HepG2 (cell line): ENCODE measurements around the gene SOCS7. TPM values are rescaled to one million over a fixed set of nuclear protein-coding genes. Genes with fewer than 3 reads are reported as not detected.
"Not testable (repeated sequence)": the region's sequence is repeated elsewhere in the genome, so short reads cannot be mapped to it uniquely, and the experiment has no call there.

ENCODE experiments used
- ATAC-seq: fragments of 200-7000 bp; cut with Tn5 transposase; 3 replicates; pipeline ENCODE4 v1.9.1; 2020; ENCODE audit warnings: mild to moderate bottlenecking, moderate library complexity
- BruUV-seq: library from RNA; stranded (reverse); fragments of 400-500 nt; replicated peaks from 2 replicates; lab custom pipeline; 2021; lab: Mats Ljungman, UMichigan
- CTCF ChIA-PET: fragments of 300-600 bp; formaldehyde crosslinking; extraction: SDS; loops from one replicate; lab custom pipeline; 2021; ENCODE audit warnings: low total read pairs, inconsistent platforms, low intra/inter-chr PET ratio; lab: Yijun Ruan, JAX
- POLR2A ChIA-PET: fragments of 350-600 bp; sonication (Branson Sonifier 250); formaldehyde crosslinking; loops from one replicate; lab custom pipeline; 2020; ENCODE audit warnings: antibody characterized with exemption, inconsistent platforms; lab: Yijun Ruan, JAX
- DNase-seq: peaks from one replicate; pipeline ENCODE4 v3.0.0-alpha.2; 2015; ENCODE audit warnings: low spot score
- FAIRE-seq: peaks from 3 replicates; lab custom pipeline; 2011; peaks lifted over from hg19 to GRCh38; lab: Jason Lieb, UNC
- H2AFZ ChIP-seq: one replicate; pipeline ENCODE4 v1.6.1; 2011; ENCODE audit warnings: low read length, inconsistent platforms
- H3K27ac ChIP-seq: fragments of 300-600 bp; 3 replicates; pipeline ENCODE4 v1.8.0; 2011; ENCODE audit warnings: mixed run types, mild to moderate bottlenecking, mixed read lengths, low read length, inconsistent platforms; ENCODE audit not compliant: insufficient read depth; ENCODE audit errors: extremely low read length
- H3K27me3 ChIP-seq, 2 experiments: fragments of 200-600 bp in 1 of 2; 2 replicates in 1 of 2; 3 replicates in 1 of 2; pipeline versions ENCODE4 v1.6.0 to v1.8.0; 2011; ENCODE audit warnings: low read length in 2 of 2, mild to moderate bottlenecking in 2 of 2, moderate library complexity in 2 of 2, inconsistent platforms in 1 of 2; ENCODE audit not compliant: insufficient read depth in 2 of 2, control insufficient read depth in 1 of 2
- H3K36me3 ChIP-seq, 2 experiments: fragments of 200-600 bp in 1 of 2; replicated peaks in 1 of 2; 2 replicates in 1 of 2; 3 replicates in 1 of 2; pipeline versions ENCODE4 v1.5.1 to v1.8.0; 2011; ENCODE audit warnings: low read length in 2 of 2, inconsistent platforms in 1 of 2; ENCODE audit not compliant: insufficient read depth in 2 of 2, control insufficient read depth in 1 of 2
- H3K4me1 ChIP-seq: 2 replicates; pipeline ENCODE4 v1.5.1; 2012; ENCODE audit warnings: low read length, inconsistent platforms; ENCODE audit not compliant: insufficient read depth
- H3K4me2 ChIP-seq: 2 replicates; pipeline ENCODE4 v1.6.0; 2011; ENCODE audit warnings: low read depth, low read length, inconsistent platforms
- H3K4me3 ChIP-seq, 3 experiments: fragments of 200-600 bp in 1 of 3; sonication (generic), shearing (Covaris generic) in 1 of 3; replicated peaks in 1 of 3; 2 replicates each; pipeline ENCODE4 v1.5.1; 2011 to 2016; ENCODE audit warnings: low read length in 3 of 3, inconsistent platforms in 2 of 3, low read depth in 2 of 3, mild to moderate bottlenecking in 2 of 3, control low read depth in 1 of 3, mixed read lengths in 1 of 3; ENCODE audit not compliant: insufficient read depth in 1 of 3
- H3K79me2 ChIP-seq: one replicate; pipeline ENCODE4 v1.6.1; 2011; ENCODE audit warnings: low read length, inconsistent platforms; ENCODE audit not compliant: insufficient read depth
- H3K9ac ChIP-seq: 2 replicates; pipeline ENCODE4 v1.6.0; 2011; ENCODE audit warnings: mild to moderate bottlenecking, low read depth, low read length, inconsistent platforms; ENCODE audit not compliant: insufficient read depth
- H3K9me3 ChIP-seq: 2 replicates; pipeline ENCODE4 v1.5.1; 2012; ENCODE audit warnings: mild to moderate bottlenecking, low read length
- H4K20me1 ChIP-seq: 2 replicates; pipeline ENCODE4 v1.6.0; 2011; ENCODE audit warnings: inconsistent platforms, mild to moderate bottlenecking, low read length, moderate library complexity; ENCODE audit not compliant: insufficient read depth
- NCOA1 ChIP-seq: sonication (generic); formaldehyde crosslinking; IDR thresholded peaks from 2 replicates; pipeline ENCODE4 v1.9.0; 2021; ENCODE audit warnings: missing genetic modification reagents
- ZNF121 ChIP-seq: sonication (generic); formaldehyde crosslinking; IDR thresholded peaks from 2 replicates; pipeline ENCODE4 v1.5.0; 2020; ENCODE audit warnings: mild to moderate bottlenecking, missing genetic modification reagents
- ZNF225 ChIP-seq: sonication (generic); formaldehyde crosslinking; IDR thresholded peaks from 2 replicates; pipeline ENCODE4 v1.4.0; 2020; ENCODE audit warnings: mild to moderate bottlenecking, missing genetic modification reagents
- ZNF547 ChIP-seq: sonication (generic); formaldehyde crosslinking; IDR thresholded peaks from 2 replicates; pipeline ENCODE4 v1.5.1; 2020; ENCODE audit warnings: mild to moderate bottlenecking, missing genetic modification reagents
- WGBS: methylation state at CpG from one replicate; pipeline ENCODE4 v1.1.6; 2017; ENCODE audit warnings: low lambda C conversion rate; 5-methylcytosine and 5-hydroxymethylcytosine counted together
- in situ Hi-C: cut with HindIII; loops from 2 replicates; pipeline ENCODE4 v1.10.0; 2017; ENCODE audit warnings: low pct_unique_long_range_greater_than_20kb; ENCODE audit not compliant: extremely low pct_ligation_motif_present
- intact Hi-C: fragments of 100-400 bp; cut with micrococcal nuclease; formaldehyde crosslinking; loops from one replicate; pipeline ENCODE4 v1.10.0; 2022; ENCODE audit not compliant: unreplicated experiment
- polyA plus RNA-seq, 8 experiments: library from polyadenylated mRNA; depleted of rRNA in 3 of 8; stranded (reverse) in 7 of 8; unstranded in 1 of 8; fragments of >200 nt; fragmentation: Illumina TruSeq in 4 of 8; extraction: Trizol in 4 of 8; gene quantifications; 2 replicates each; pipeline versions ENCODE4 v1.2.1 to v1.2.3, GENCODE V29; 2011 to 2016; ENCODE audit warnings: low read depth in 4 of 8, missing spikeins in 1 of 8, mixed read lengths in 1 of 8; ENCODE audit not compliant: insufficient read depth in 1 of 8
- total RNA-seq, 5 experiments: library from RNA; depleted of rRNA; stranded (reverse); fragments of >200 nt; fragmentation: Illumina TruSeq; extraction: Trizol; gene quantifications; 2 replicates each; pipeline ENCODE4 v1.2.3, GENCODE V29; 2016; ENCODE audit warnings: low read depth in 1 of 5
- TF ChIP-seq, protein P1 (sequence below): sonication (generic); formaldehyde crosslinking; IDR thresholded peaks from 2 replicates; pipeline ENCODE4 v1.4.0; 2020; ENCODE audit warnings: missing genetic modification reagents
- TF ChIP-seq, protein P2 (sequence below): sonication (generic); formaldehyde crosslinking; conservative IDR thresholded peaks from 2 replicates; pipeline ENCODE4 v1.4.0; 2020; ENCODE audit warnings: missing genetic modification reagents

Gene SOCS7
- total and polyA plus RNA-seq, 2 of the 13 experiments (the other 11 are each of a cell fraction or from before 2014, with no cell fraction given) = 19.2 to 24.2 TPM

DNA sequence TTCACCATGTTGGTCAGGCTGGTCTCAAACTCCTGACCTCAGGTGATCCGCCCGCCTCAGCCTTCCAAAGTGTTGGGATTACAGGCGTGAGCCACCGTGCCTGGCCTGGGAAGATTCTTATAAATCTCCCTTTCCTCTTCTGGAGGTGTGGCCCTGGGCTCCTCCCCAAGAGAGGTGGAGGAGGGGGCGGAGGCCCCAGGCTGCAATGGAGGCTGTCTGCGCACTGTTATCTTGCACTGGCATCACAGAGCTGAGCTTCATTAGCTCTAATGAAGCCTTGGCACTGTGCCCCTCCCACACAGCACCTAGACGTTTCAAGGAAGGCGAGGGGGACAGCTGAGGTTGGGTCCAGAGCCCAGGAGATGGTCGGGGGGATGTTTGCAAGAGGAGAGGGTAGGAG is 84.2 kb downstream of the SOCS7 start (continued):
- TF ChIP-seq, protein P1, sequence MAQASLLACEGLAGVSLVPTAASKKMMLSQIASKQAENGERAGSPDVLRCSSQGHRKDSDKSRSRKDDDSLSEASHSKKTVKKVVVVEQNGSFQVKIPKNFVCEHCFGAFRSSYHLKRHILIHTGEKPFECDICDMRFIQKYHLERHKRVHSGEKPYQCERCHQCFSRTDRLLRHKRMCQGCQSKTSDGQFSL (CRISPR knock-in tag) = no peak
- TF ChIP-seq ZNF225 = no peak
- TF ChIP-seq, protein P2, sequence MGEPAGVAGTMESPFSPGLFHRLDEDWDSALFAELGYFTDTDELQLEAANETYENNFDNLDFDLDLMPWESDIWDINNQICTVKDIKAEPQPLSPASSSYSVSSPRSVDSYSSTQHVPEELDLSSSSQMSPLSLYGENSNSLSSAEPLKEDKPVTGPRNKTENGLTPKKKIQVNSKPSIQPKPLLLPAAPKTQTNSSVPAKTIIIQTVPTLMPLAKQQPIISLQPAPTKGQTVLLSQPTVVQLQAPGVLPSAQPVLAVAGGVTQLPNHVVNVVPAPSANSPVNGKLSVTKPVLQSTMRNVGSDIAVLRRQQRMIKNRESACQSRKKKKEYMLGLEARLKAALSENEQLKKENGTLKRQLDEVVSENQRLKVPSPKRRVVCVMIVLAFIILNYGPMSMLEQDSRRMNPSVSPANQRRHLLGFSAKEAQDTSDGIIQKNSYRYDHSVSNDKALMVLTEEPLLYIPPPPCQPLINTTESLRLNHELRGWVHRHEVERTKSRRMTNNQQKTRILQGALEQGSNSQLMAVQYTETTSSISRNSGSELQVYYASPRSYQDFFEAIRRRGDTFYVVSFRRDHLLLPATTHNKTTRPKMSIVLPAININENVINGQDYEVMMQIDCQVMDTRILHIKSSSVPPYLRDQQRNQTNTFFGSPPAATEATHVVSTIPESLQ (CRISPR knock-in tag) = no peak

DNA sequence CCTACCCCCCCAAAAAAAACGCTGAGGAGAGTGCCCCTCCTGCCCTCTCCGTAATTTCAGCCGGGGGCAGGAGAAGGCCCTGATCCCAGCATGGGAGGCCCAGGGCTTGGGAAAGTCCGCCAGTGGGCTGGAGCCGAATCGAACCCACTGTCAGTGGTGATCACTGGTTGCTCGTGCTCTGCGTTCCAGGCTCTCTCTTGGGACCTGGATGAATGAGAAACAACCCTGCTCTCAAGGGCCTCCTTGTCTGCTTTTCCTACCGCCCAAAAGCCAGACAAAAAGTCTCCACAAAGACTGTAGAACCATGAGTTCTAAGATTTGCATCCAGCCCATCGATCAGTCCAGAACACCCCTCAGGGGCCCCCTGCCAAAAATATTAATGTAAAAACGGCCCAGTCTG is 84.7 kb downstream of the SOCS7 start:
- in situ Hi-C loops = no loop called here
- intact Hi-C loops = no loop called here
- no peak for FAIRE-seq

DNA sequence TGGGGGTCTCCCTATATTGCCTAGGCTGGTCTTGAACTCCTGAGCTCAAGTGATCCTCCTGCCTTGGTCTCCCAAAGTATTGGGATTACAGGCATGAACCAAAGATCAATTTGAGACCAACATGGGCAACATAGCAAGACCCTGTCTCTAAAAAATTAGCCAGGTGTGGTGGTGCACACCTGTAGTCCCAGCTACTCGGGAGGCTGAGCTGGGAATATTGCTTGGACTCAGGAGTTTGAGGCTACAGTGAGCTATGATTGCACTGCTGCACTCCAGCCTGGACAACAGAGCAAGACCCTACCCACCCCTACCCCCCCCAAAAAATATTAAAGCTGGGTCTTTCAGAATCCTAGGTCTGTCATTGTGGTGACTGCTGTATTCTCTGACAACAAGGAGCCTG is 85.7 kb downstream of the SOCS7 start:
- ATAC-seq, intact Hi-C loops, H3K9me3 ChIP-seq, CTCF ChIA-PET, in situ Hi-C loops, BruUV-seq, H4K20me1 ChIP-seq, FAIRE-seq, DNase-seq, H3K79me2 ChIP-seq, POLR2A ChIA-PET, H3K9ac ChIP-seq, H3K4me3 ChIP-seq, H2AFZ ChIP-seq, H3K27ac ChIP-seq, H3K36me3 ChIP-seq, H3K4me2 ChIP-seq, H3K4me1 ChIP-seq: not testable (repeated sequence)
- peaks cover 13 to 70% of the 10 kb centered on the region in 2 experiments for H3K27me3 ChIP-seq
- TF ChIP-seq ZNF121 (CRISPR knock-in tag) = 0 out of 2 replicates have a peak, but pooled peaks have one; percentile 20
- TF ChIP-seq, all 625 proteins: peak for 1; not testable (repeated sequence) for 624
- 0% methylated on average over 1 of the region's 1 CpG for WGBS

More for the DNA sequence above, 84.7 kb downstream of the SOCS7 start:
- no peak for TF ChIP-seq ZNF547
- TF ChIP-seq NCOA1 (CRISPR knock-in tag) = no peak
- Histone ChIP-seq H2AFZ (no peak overlapping the region), H3K79me2 (no peaks in the 10 kb centered on the region), H3K9ac (no peak overlapping the region), H3K4me1 (no peaks in the 10 kb centered on the region), H4K20me1 (no peaks in the 10 kb centered on the region), H3K4me2 (no peak overlapping the region), H3K27me3 (peaks cover 13 to 69% of the 10 kb centered on the region in 2 experiments), H3K36me3 (no peaks in the 10 kb centered on the region), H3K4me3 (no peak overlapping the region), H3K9me3 (no peaks in the 10 kb centered on the region), H3K27ac (no peak overlapping the region)
- DNase-seq (no peak), ATAC-seq (no peak)
- CTCF ChIA-PET = no interaction called here
- POLR2A ChIA-PET = no interaction called here
- WGBS = 40% methylated on average over 11 of the region's 11 CpGs
- no TSS peak for BruUV-seq
